ENCODE results near the gene RMI2.

The RMI2 gene

DNA sequence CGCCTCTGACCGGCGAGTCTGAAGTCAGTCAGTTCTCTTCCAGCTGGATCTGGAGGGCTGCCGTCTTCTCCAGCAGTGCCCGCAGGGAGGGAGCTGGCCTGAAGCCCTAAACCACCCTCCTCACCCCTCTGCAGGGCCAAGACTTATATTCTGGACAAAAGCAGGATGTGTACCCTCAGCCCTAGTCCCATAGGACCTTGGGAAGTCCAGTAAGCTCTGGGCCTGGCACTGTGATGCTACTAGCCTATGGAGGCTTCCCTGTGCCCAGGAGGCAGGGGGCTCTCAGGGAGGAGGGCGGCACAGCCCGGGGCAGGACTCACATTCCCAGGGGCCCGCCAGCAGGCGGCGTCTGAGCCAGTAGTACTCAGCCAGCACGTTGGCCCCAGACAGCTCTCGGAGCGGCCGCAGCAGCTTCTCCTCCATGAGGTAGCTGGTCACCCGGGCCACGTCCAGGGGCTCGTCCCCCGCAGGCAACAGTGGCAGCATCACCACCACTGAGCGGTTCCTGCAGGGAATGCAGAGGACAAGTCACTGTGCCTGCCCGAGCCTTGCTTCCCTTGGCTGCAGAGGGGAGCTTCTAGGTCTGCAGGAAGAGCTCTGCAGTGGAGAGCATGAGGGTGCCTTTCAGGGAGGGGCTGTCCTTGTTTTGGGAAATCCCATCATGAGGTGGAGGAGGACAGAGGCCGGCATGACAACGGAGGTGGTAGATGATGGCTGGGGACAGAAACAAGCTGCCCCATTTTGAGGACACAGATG is 41.7 kb downstream of the RMI2 start:
- no peak for DNase-seq

DNA sequence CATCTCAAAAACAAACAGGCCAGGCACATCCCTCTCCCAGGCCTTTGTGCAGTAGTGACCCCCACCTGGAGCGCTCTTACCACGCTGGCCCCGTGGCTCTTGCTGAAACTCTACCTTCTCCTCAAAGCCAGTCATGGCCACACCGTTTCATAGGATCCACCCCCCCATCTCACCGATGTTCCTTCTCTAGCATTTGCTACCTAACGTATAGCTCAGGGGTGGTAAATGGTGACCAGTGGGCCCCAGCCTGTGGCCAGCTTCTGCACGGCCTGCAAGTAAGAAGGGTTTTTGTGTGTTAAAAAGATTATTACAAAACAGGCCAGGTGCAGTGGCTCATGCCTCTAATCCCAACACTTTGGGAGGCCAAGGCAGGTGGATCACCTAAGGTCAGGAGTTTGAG is 43.8 kb downstream of the RMI2 start:
- no peak for DNase-seq

DNA sequence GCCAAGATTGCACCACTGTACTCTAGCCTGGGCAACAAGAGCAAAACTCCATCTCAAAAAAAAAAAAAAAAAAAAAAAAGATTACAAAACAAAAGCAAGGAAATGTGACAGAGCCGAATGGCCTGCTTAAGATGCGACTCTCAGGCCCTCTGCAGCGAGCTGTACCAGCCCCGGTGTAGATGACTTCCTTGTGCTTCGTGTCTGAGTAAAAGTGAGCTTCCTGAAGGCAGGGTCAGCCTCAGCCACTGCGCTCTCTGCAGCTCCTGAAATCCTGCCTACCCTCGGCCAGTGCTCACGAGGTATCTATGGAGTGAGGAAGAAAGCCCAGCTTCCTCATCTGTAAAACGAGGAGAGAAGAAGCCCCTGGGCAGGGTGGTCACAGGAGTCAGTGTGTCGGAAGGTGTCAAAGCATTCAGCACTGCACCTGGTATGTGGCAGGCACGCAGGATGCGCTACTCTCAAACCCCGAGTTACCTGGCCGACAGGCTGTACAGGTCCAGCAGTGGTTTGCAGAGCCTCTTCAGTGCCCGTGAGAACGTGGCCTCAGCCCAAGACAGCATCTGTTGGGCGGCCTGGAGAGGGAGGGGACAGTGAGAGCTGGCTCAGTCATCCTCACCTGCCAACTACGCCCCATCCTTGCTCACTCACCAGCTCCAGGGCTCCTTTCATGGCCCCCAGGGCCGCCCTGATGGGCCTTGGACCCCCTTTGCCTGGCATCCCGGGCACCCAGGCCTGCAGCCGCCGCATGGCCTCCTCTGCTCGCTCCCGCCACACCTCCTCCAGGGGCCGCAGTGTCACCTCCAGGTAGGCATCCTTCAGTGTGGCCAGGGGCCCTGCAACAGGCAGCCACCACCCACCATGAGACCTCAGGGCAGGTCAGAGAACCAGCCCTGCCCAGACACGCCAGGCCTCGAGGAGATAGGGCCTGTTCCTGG is 44.6 kb downstream of the RMI2 start:
- DNase-seq, result no peak

DNA sequence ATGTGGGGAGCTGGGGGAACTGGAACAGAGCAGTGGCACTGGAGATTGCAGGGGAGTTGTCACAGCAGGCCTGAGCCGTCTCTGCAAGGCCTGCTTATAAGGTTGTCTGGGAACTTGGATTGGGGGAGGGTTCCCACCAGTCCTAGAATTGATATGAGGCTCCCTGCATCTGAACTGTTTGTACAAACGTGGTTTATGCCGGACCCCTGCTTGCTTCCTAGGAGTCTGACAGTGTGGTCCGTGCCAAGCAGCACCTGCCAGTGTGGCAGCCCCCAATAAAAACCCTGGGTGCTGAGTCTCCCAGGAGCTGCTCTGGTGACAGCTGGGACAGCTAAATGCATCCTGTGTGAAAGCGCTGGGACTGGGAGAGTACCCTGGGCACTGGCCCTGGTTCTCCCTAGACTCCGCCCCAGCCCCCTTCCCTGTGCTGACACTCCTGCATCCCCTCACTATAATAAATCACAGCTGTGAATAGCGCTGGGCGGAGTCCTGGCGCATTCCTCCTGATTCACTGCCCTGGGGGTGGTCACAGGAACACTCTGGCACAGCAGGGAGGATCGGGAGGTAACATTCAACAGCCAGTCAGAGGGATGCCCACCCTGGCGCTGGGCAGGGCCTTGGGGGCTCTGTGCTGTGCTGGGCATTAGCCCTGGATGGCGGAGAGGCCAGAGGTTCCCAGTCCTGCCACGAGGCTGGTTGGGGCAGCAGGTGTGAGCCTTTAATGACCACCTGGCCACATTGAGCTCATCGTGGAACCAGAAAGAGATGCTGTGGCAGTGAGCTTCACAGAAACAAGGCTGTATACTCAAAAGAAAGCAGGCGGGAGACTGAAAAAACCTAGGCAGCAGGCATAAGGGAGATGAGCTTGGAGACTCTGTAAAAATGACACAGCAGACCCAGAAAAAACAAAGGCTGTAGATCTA is 45.6 kb downstream of the RMI2 start:
- no peak for DNase-seq

DNA sequence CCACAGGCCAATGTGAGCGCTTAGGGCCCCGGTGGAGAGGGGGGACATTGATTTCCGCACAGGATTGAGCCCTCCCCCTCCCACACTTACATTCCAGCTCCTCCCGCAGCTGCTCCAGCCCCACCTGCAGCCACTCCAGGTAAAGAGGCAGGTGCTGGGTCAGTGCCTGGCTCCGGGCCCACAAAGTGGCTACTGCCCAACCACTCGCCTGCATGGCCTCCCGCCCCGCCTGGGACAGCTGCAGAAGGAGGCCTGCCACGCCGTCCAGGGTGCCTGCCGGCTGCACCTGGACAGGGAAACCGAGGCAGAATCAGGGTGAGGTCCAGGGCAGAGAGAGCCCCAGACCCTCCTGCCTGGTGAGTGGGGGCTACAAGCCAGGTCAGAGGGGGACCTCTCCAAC is 46.3 kb downstream of the RMI2 start:
- no peak for DNase-seq

DNA sequence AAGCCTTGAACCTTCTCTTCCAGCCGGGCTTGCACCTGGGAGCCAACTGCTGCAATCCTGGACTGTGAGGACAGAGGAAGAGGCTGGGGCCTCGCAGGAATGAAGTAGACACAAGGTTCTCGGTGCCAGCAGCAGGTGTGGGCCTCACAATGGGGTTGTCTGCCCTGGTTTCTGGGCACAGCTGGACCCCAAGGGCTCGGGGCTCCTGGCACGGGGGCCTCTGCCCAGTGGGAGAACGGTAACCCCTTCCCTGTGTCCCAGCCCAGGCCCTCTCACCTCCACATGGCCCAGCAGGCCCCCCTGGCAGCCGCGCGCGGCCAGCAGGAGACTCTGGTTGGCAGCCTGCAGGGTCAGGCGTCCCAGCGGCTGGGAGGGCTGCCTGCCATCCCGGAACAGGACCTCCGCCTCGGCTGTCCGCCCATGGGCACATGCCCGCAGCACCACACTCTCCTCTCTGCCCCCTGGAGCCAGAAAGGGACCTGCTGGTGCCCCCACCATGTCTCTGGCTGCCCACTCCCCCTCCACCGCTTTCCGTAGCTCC is 46.9 kb downstream of the RMI2 start:
- DNase-seq, result no peak

DNA sequence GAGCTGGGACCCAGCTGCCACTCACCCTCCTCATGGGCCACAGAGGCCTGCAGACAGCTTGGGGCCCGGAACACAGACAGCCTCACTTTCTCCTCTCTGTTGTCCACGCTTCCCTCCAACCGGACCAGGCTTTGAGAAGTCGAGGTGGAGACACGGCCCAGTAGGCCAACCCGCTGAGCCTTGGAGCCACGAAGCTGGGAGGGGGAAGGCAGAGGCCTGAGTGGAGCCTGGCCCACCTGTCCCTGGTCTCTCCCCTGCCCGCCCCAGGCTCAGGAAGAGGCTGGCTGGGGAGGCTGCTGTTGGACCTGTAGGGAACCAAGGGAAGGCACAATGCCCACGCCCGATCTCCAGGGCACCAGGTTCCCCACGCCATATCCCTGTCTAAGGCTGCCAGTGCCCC is 48.1 kb downstream of the RMI2 start:
- no peak for DNase-seq

DNA sequence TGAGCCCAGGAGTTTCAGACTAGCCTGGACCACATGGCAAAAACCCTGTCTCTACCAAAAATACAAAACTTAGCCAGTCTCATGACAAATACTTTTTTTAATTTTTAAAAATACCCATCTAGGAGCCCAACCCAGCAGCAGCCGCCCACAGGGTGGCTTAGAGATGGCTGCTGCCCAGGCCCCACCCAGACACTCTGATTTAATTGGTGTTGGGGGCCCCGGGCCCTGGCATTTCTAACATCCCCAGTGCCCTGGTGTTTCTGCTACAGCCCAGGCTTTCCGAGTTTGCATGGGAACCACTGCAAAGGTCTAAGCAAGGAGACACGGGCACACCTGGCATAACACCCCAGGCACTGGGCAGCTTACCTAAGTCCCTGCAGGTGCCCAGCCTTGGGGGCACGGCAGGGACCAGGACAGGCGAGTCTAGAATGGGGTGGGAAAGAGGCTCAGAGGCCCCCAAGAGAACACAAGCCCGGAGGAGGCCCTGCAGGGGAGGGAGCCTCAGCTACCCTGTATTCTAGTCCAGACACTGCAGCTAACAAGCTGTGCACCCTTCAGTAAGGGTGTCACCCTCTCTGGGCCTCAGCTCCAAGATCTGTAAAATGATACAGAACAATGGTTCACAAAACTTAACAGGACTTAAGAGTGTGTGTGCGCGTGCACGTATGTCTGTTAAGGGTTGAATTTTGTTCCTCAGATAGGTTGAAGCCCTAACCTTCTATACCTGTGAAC is 48.8 kb downstream of the RMI2 start:
- no peak for DNase-seq

DNA sequence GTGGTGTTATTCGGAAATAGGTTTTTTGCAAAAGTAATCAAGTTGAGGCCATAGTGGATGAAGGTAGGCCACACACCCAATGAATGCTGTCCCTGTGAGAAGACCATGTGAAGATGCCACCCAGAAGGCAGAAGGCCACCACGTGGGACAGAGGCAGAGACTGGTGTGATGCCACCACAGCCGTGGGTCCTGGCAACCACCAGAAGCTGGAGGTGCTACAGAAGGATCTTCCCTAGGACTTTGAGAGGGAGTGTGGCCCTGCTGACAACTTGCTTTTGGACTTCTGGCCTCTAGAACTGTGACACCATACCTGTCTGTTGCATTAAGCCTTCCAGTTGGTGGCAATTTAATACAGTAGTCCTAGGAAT is 49.3 kb downstream of the RMI2 start:
- DNase-seq, result no peak

DNA sequence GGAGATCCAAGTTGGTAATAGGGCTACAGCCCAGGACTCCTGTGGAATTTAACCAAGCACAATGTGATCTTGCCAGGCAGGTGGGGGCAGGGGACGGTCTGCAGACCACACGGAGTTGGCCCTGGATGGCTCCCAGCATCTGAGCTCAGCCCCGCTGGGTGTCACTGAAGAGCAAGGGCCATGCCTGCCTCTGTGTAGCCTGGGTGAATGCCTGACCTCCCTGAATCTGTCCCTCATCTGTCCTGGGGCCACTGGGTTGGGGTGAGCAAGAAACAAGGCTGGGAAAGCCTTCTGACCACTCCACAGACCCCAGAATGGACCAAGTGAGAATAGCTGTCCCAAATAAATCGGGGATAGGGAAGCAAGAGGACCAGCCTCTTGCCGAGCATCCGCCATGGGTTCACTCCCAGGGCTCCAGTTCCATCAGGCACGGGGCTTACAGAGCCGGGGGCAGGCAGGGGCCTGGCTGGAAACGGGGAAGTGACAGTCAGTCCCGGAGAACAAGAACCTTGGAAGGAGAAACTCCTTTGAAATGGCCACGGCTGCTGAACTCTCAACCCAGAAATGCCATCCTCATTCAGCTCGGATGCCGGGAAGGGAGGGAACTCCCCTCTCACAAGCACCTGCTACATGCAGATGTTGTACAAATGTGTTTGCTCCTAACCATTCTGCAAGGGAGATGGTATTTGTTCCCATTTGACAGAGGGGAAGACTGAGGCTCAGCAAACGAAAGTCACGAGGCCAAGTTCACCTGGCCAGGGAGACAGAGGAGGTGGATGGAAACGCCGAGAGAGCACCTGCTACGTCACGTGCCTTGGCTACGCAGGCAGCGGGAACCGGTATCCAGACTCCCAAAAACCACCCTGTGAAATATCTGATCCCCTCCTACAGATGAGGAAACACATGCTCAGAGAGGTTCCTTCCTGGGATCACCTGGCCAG is 50.0 kb downstream of the RMI2 start:
- no peak for DNase-seq

DNA sequence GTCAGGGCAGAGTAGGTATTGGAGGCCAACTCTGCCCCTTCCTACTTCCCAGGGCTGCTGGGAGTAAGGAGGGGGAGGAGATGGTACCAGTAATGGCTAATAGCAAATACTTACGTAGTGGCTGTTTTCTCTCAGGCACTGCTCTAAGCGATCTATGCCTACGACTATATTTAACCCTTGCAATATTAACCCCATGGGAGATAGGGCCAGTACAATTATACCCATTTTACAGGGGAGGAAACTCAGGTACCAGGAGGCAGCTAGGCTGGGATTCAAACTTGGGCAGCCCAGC is 50.6 kb downstream of the RMI2 start:
- no peak for DNase-seq

DNA sequence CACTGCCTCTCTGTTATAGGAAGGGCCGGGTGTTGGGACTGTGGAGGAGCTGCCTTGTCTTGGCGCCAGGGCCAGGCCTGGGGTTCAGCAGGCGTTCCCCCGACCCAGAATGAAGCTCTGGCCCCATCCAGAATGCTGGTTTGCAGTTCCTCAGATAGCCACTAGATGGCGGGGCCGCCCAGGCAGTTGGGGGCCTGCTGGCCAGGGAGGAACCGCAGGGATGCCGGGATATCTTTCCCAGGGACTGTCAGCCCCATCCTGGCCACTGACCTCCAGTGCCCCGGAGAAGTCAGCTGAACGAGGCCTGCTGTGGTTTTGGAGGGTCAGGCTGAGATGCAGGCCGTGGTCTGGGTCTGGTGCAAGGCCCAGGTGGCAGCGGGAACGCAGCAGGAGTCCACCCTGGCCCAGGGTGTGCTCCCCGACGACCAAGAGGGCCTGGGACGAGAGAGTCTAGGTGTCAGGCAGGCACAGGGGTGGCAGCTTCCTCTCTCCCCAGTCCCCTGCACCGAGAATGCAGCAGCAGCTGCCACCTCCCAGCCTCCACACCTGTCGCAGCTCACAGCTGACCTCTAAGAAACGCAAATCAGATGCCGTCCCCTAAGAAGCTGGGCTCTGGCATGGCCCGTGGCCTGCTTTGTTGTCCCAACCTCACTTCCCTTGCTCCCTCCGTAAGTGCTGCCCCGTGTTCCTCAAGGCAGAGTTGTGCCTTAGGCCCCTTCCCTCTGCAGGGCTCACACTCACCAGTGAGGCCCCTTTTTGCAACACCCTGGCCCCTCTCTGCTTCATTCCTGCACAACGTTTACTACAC is 51.2 kb downstream of the RMI2 start:
- DNase-seq, result peak; percentile 72

DNA sequence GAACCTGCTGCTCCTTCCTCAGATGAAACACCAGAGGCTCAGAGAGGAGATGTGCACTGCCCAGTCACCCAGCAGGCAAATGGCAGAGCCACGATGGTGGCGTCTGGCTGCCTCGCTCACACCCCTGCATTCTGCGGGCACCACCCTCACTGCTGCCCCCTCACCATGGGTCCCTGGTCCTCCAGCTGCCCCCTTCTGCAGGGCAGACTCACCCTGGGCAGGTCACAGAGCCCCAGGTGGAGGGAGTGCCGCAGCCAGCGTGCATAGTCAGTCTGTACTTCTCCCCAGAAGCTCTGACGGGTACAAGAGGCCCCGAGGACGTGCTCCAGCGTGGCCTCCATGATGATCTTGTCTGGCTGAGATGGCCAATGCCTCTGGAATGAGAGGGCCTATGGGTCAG is 52.9 kb downstream of the RMI2 start:
- no peak for DNase-seq

DNA sequence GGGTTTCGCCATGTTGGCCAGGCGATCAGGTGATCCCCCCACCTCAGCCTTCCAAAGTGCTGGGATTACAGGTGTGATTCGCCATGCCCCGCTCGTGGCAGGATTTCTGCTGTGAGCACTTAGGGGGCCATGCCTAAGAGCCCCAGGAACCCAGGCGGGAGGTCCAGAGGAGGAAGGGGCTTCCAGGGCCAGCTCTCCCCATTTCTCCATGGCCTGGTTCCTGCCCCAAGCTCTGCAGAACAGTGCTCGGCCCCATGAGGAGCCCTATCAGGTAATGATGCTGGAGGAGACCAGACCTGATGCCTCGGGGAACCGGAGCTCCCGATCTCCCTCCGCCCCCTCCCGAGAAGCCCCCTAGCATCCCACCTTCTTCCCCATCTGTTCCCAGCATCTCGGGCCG is 53.6 kb downstream of the RMI2 start:
- no peak for DNase-seq

DNA sequence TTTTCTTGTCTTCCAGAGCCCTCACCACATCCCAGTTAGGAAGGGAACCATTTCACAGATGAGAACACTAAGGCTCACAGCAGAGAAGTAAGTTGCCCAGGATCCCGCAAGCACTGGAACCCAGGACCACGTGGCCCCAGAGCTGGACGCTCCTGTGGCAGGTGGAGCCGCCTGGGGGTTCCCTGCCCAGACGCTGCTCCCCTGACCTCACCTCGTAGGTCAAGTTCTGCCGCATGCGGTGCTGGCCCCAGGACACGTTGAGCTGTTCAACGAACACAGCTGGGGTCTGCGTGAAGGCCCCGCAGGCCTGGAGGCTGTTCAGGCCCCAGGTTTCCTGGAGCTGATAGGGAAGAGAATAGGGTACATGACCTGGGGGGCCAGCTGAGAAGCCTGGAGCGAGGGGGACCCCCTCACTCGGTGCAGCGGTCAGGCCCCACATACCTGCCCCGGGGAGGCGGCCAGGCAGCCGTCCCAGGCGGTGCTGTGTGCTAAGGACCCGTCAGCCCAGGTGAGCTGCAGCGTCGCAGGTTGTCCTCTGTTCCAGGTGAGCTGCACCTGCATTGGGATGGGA is 54.1 kb downstream of the RMI2 start:
- no peak for DNase-seq

DNA sequence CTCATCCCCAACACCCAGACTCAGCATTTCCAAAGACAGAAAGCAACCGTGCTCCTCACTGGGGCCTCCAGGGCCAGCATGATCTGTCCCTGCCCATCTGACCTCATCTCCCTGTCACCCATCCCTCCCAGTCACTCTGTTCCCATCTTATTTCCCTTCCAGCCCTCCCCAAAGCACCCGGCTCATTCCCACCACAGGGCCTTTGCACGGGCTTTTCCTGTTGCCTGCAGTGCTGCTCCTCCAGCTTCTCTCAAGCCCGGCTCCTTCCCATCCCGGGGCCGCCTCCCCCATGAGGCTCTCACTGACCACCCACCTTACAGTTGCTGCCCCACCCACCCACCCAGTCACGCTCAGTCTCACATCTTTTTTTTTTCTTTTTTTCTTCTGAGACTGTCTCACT is 54.8 kb downstream of the RMI2 start:
- no peak for DNase-seq

Data from activated T-cell treated with anti-CD3 and anti-CD28 coated beads, Interleukin-2, amount 50 U/mL, for 1 hour (primary cell).